ENCODE data around the gene DYNLT4.
A peak's percentile ranks its signal among the peaks of the same experiment; 100 is the strongest.
"Not testable (repeated sequence)": the region's sequence is repeated elsewhere in the genome, so short reads cannot be mapped to it uniquely, and the experiment has no call there.

DYNLT4 gene

GRCh38 chr1:44808063-44808937, 1.1 kb upstream of the DYNLT4 start, which contains the start of gene BTBD19:
Gene BTBD19 (plus strand): TSS chr1:44808523. CDS start chr1:44808821, 298 bp downstream.
- no peak for DNase-seq

GRCh38 chr1:44807364-44808062, 362 bp upstream of the DYNLT4 start:
- DNase-seq = peak; percentile 65

GRCh38 chr1:44806025-44806703, 987 bp downstream of the DYNLT4 start:
- no peak for DNase-seq

- DNase-seq = no peak
These were observed 1.7 kb downstream of the DYNLT4 start for GRCh38 chr1:44805311-44806024.

GRCh38 chr1:44803312-44804095, 3.6 kb downstream of the DYNLT4 start:
- no peak for DNase-seq

- no peak for DNase-seq
These were observed 4.2 kb downstream of the DYNLT4 start for GRCh38 chr1:44803062-44803311.

GRCh38 chr1:44802306-44803061, 4.7 kb downstream of the DYNLT4 start:
- DNase-seq = no peak

GRCh38 chr1:44801491-44802305, 5.5 kb downstream of the DYNLT4 start:
- DNase-seq = no peak

- DNase-seq = peak; percentile 93
These were observed 7.2 kb downstream of the DYNLT4 start, which contains the start of gene PLK3 for GRCh38 chr1:44799770-44800584. Gene PLK3 (plus strand): TSS chr1:44800377. CDS start chr1:44800464, 87 bp downstream.

- no peak for DNase-seq
These were observed 8.4 kb downstream of the DYNLT4 start for GRCh38 chr1:44798481-44799365.

GRCh38 chr1:44797886-44798285, 9.3 kb downstream of the DYNLT4 start:
- not testable (repeated sequence) for DNase-seq

GRCh38 chr1:44792736-44793502, 14.2 kb downstream of the DYNLT4 start:
- DNase-seq = no peak

GRCh38 chr1:44790968-44791801, 16.0 kb downstream of the DYNLT4 start:
- DNase-seq = no peak

GRCh38 chr1:44788120-44788860, 18.9 kb downstream of the DYNLT4 start, which contains the start of gene BEST4:
Gene BEST4 (minus strand): TSS chr1:44788170. CDS start chr1:44787705, 465 bp downstream.
- DNase-seq = no peak

GRCh38 chr1:44787506-44787905, 19.6 kb downstream of the DYNLT4 start:
- no peak for DNase-seq

All from KG1 (cell line).